RWPE2 (cell line): ENCODE measurements around the gene PNPO.

ENCODE experiments used
- ATAC-seq: fragments of 200-7000 bp; cut with Tn5 transposase; 3 replicates; pipeline ENCODE4 v1.9.1; 2021; ENCODE audit warnings: low read depth
- DNase-seq: peaks from one replicate; pipeline ENCODE4 v3.0.0-alpha.2; 2020; ENCODE audit warnings: low spot score
- H3K27ac ChIP-seq: fragments of 450-650 bp; 2 replicates; pipeline ENCODE4 v1.5.1; 2017; ENCODE audit warnings: mild to moderate bottlenecking; ENCODE audit not compliant: poor library complexity, severe bottlenecking
- H3K27me3 ChIP-seq: fragments of 250-450 bp; sonication (Bioruptor Pico); 2 replicates; pipeline ENCODE4 v1.5.1; 2021; ENCODE audit warnings: mild to moderate bottlenecking, moderate library complexity; ENCODE audit not compliant: insufficient read depth, poor library complexity, severe bottlenecking
- H3K36me3 ChIP-seq: fragments of 250-450 bp; sonication (Bioruptor Pico); 2 replicates; pipeline ENCODE4 v1.5.1; 2020; ENCODE audit warnings: low read depth, mild to moderate bottlenecking, moderate library complexity
- H3K4me1 ChIP-seq: fragments of 250-450 bp; sonication (Bioruptor Pico); 2 replicates; pipeline ENCODE4 v1.5.1; 2021; ENCODE audit warnings: mild to moderate bottlenecking, moderate library complexity; ENCODE audit not compliant: insufficient read depth, poor library complexity, severe bottlenecking
- H3K4me3 ChIP-seq: fragments of 250-450 bp; sonication (Bioruptor Pico); 2 replicates; pipeline ENCODE4 v1.5.1; 2021; ENCODE audit warnings: mild to moderate bottlenecking, moderate library complexity; ENCODE audit not compliant: severe bottlenecking
- H3K9me3 ChIP-seq: fragments of 250-450 bp; sonication (Bioruptor Pico); 2 replicates; pipeline ENCODE4 v1.5.1; 2021; ENCODE audit warnings: mild to moderate bottlenecking, moderate library complexity; ENCODE audit not compliant: severe bottlenecking
- CTCF ChIP-seq: fragments of 450-650 bp; IDR thresholded peaks from one replicate; pipeline ENCODE4 v1.5.1; 2017; ENCODE audit warnings: mild to moderate bottlenecking, moderate library complexity; ENCODE audit not compliant: poor library complexity, severe bottlenecking

PNPO gene

GRCh38 chr17:47975823-47976205 is 34.4 kb downstream of the PNPO start:
- no peak for TF ChIP-seq CTCF

GRCh38 chr17:47978324-47978723 is 37.0 kb downstream of the PNPO start:
- peaks cover 90% of the 10 kb centered on the region for H3K36me3 ChIP-seq
- H3K4me1 ChIP-seq: no peaks in the 10 kb centered on the region
- peak; percentile 72 for TF ChIP-seq CTCF
- no peaks in the 10 kb centered on the region for H3K27me3 ChIP-seq
- H3K9me3 ChIP-seq: no peaks in the 10 kb centered on the region
- DNase-seq: no peak
- no peak overlapping the region for H3K27ac ChIP-seq
- H3K4me3 ChIP-seq: no peak overlapping the region
- peak; percentile 67; the same call in 2 of the 3 replicates for ATAC-seq

More at GRCh38 chr17:47975823-47976205, 34.4 kb downstream of the PNPO start:
- no peaks in the 10 kb centered on the region for H3K9me3 ChIP-seq
- DNase-seq: no peak
- H3K4me3 ChIP-seq: no peak overlapping the region
- no peak overlapping the region for H3K27ac ChIP-seq
- ATAC-seq: no peak
- peaks cover 79% of the 10 kb centered on the region for H3K36me3 ChIP-seq
- peaks cover 5% of the 10 kb centered on the region for H3K4me1 ChIP-seq
- H3K27me3 ChIP-seq: no peaks in the 10 kb centered on the region

DNA sequence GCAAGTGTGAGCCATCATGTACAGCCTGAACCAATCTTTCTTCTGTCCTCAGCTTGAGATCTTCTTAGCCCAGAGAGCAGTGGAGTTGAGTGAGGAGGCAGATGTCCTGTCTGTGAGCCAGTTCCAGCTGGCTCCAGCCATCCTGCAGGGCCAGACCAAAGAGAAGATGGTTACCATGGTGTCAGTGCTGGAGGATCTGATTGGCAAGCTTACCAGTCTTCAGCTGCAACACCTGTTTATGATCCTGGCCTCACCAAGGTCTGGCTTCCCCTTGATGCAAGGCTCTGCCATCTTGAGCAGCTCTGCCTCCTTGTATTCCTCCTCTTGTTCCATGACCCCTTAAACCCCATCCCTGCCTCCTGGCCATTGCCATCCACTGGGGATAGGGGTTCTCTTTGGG is 39.2 kb downstream of the PNPO start:
- Histone ChIP-seq H3K4me3 (no peak overlapping the region), H3K27me3 (no peaks in the 10 kb centered on the region), H3K27ac (no peak overlapping the region), H3K4me1 (no peaks in the 10 kb centered on the region), H3K9me3 (no peaks in the 10 kb centered on the region), H3K36me3 (peaks cover 81% of the 10 kb centered on the region)
- ATAC-seq (no peak), DNase-seq (no peak)
- TF ChIP-seq CTCF: no peak

GRCh38 chr17:47981462-47981861 is 40.1 kb downstream of the PNPO start:
- H3K27me3 ChIP-seq: no peaks in the 10 kb centered on the region
- H3K9me3 ChIP-seq: no peaks in the 10 kb centered on the region
- H3K27ac ChIP-seq: no peak overlapping the region
- DNase-seq (no peak), ATAC-seq (no peak)
- no peak overlapping the region for H3K4me3 ChIP-seq
- TF ChIP-seq CTCF: no peak
- H3K4me1 ChIP-seq: no peaks in the 10 kb centered on the region
- H3K36me3 ChIP-seq: peaks cover 72% of the 10 kb centered on the region

- Histone ChIP-seq H3K27me3 (no peaks in the 10 kb centered on the region), H3K4me3 (no peak overlapping the region), H3K27ac (no peak overlapping the region), H3K36me3 (peaks cover 65% of the 10 kb centered on the region), H3K9me3 (no peaks in the 10 kb centered on the region), H3K4me1 (no peaks in the 10 kb centered on the region)
- no peak for TF ChIP-seq CTCF
- no peak for ATAC-seq
- DNase-seq: no peak
Measured at GRCh38 chr17:47982091-47982617, 40.8 kb downstream of the PNPO start.
